AG04450 (cell line): ENCODE measurements around the gene ERAL1. TPM values are rescaled to one million over a fixed set of nuclear protein-coding genes. Genes with fewer than 3 reads are reported as not detected.

Source experiments
- CTCF ChIA-PET: fragments of 300-600, 350-600 bp; formaldehyde crosslinking; extraction: SDS; loops from one replicate; lab custom pipeline; 2022; ENCODE audit warnings: antibody characterized with exemption, inconsistent platforms; lab: Charles Lee
- POLR2A ChIA-PET: fragments of 350-600 bp; formaldehyde crosslinking; extraction: SDS; loops from one replicate; lab custom pipeline; 2021; ENCODE audit warnings: antibody characterized with exemption, inconsistent platforms; lab: Yijun Ruan, JAX
- DNase-seq: peaks from one replicate; pipeline ENCODE4 v3.0.0-alpha.2; 2011; ENCODE audit warnings: low read depth, low spot score
- H3K27ac ChIP-seq: one replicate; pipeline ENCODE4 v1.5.1; 2012; ENCODE audit warnings: low read depth, low read length, control low read depth
- H3K27me3 ChIP-seq: one replicate; pipeline ENCODE4 v1.6.0; 2012; ENCODE audit warnings: low read length; ENCODE audit not compliant: control insufficient read depth, insufficient read depth
- H3K4me3 ChIP-seq: 2 replicates; pipeline ENCODE4 v1.5.1; 2011; ENCODE audit warnings: mild to moderate bottlenecking, low read depth, low read length, control low read depth
- H3K9me3 ChIP-seq: 2 replicates; pipeline ENCODE4 v1.5.1; 2012; ENCODE audit warnings: low read length; ENCODE audit not compliant: control insufficient read depth, insufficient read depth
- CTCF ChIP-seq: IDR thresholded peaks from 2 replicates; pipeline ENCODE4 v1.5.1; 2011; ENCODE audit warnings: low read depth, low read length, control low read depth, inconsistent platforms
- polyA plus RNA-seq: library from polyadenylated mRNA; depleted of rRNA; stranded (reverse); fragments of >200 nt; gene quantifications from 2 replicates; pipeline ENCODE4 v1.2.3, GENCODE V29; 2011; rRNA removed
- small RNA-seq: library from RNA; depleted of rRNA; stranded (forward); fragments of <200 nt; gene quantifications from one replicate; pipeline ENCODE3, GENCODE V24; 2012; ENCODE audit warnings: low read depth; ENCODE audit not compliant: insufficient read length

ERAL1 gene
- polyA plus RNA-seq, 1 experiment: 45.7 TPM

- ChIA-PET CTCF (interaction anchor here (1.4 to 4.2 kb wide), 5 partner anchors 8 to 206 kb away, joined by 4 to 33 read pairs (median 5); no protein-coding TSS in a partner anchor), POLR2A (no interaction called here)
- H3K27me3 ChIP-seq: no peaks in the 10 kb centered on the region
- TF ChIP-seq CTCF: no peak
- H3K4me3 ChIP-seq: no peak overlapping the region
- no peaks in the 10 kb centered on the region for H3K9me3 ChIP-seq
- no peak overlapping the region for H3K27ac ChIP-seq
- DNase-seq: no peak
These were observed 55.7 kb downstream of the ERAL1 start for GRCh38 chr17:28910534-28910933.

Small RNAs within 50 kb of the gene (small RNA-seq; reads per million reads assigned to genes)
- not detected for gene RF00019

Other genes with a start within 250 kb of the ERAL1 start
- 4.6 and 6.0 TPM in 2 replicates for gene RSKR, start 240.8 kb upstream of the ERAL1 start, polyA plus RNA-seq
- 141 and 156 TPM in 2 replicates for gene BLTP2, start 209.9 kb upstream of the ERAL1 start, polyA plus RNA-seq
- gene SDF2, start 193.1 kb upstream of the ERAL1 start, polyA plus RNA-seq: 76.1 and 79.4 TPM in 2 replicates
- 41.0 and 52.2 TPM in 2 replicates for gene SUPT6H, start 192.8 kb upstream of the ERAL1 start, polyA plus RNA-seq
- gene PROCA1, start 143.1 kb upstream of the ERAL1 start, polyA plus RNA-seq: 0.51 and 0.52 TPM in 2 replicates
- gene RAB34, start 137.1 kb upstream of the ERAL1 start, polyA plus RNA-seq: 389 and 428 TPM in 2 replicates
- gene RPL23A, start 135.0 kb upstream of the ERAL1 start, polyA plus RNA-seq: 1,337 and 1,690 TPM in 2 replicates
- gene TLCD1, start 128.8 kb upstream of the ERAL1 start, polyA plus RNA-seq: 11.8 and 13.1 TPM in 2 replicates
- gene NEK8, start 126.2 kb upstream of the ERAL1 start, polyA plus RNA-seq: 2.5 and 3.0 TPM in 2 replicates
- gene TRAF4, start 111.0 kb upstream of the ERAL1 start, polyA plus RNA-seq: 26.1 and 38.8 TPM in 2 replicates
- gene FAM222B, start 12.2 kb upstream of the ERAL1 start, polyA plus RNA-seq: 8.3 and 11.0 TPM in 2 replicates
- gene FLOT2, start 42.7 kb downstream of the ERAL1 start, polyA plus RNA-seq: 80.5 and 83.9 TPM in 2 replicates
- gene DHRS13, start 48.1 kb downstream of the ERAL1 start, polyA plus RNA-seq: 2.9 and 3.1 TPM in 2 replicates
- gene PHF12, start 96.5 kb downstream of the ERAL1 start, polyA plus RNA-seq: 13.6 and 17.8 TPM in 2 replicates
- not detected in 2 replicates for gene SEZ6, start 151.0 kb downstream of the ERAL1 start, polyA plus RNA-seq
- gene PIPOX, start 188.1 kb downstream of the ERAL1 start, polyA plus RNA-seq: 0.74 and 0.79 TPM in 2 replicates